GM12875 (cell line): Measurements from ENCODE around the gene RAB20.

Experiments used
- H3K4me3 ChIP-seq: one replicate; pipeline ENCODE4 v1.5.1; 2011; ENCODE audit warnings: low read depth, low read length, control low read depth
- CTCF ChIP-seq: IDR thresholded peaks from 2 replicates; pipeline ENCODE4 v1.5.1; 2011; ENCODE audit warnings: low read depth, mild to moderate bottlenecking, control low read depth, inconsistent platforms, low read length, moderate library complexity, borderline replicate concordance; ENCODE audit not compliant: insufficient read depth

RAB20 gene

GRCh38 chr13:110564472-110564985 lies 3.0 kb upstream of the RAB20 start:
- TF ChIP-seq CTCF, result no peak
- no peak overlapping the region for H3K4me3 ChIP-seq

- H3K4me3 ChIP-seq, result no peak overlapping the region
- no peak for TF ChIP-seq CTCF
Measured at GRCh38 chr13:110563463-110563774, 1.9 kb upstream of the RAB20 start.

GRCh38 chr13:110562696-110563462 lies 1.4 kb upstream of the RAB20 start:
- H3K4me3 ChIP-seq, result no peak overlapping the region
- TF ChIP-seq CTCF, result no peak

GRCh38 chr13:110562036-110562597 lies 595 bp upstream of the RAB20 start:
- TF ChIP-seq CTCF, result no peak
- H3K4me3 ChIP-seq, result peak overlapping the region; percentile 67

- H3K4me3 ChIP-seq, result peak overlapping the region; percentile 67
- no peak for TF ChIP-seq CTCF
Measured at GRCh38 chr13:110560601-110561343, 750 bp downstream of the RAB20 start.

GRCh38 chr13:110559986-110560385 lies 1.5 kb downstream of the RAB20 start:
- no peak for TF ChIP-seq CTCF
- no peak overlapping the region for H3K4me3 ChIP-seq
